ENCODE measurements around the gene CACNA2D4.
A peak's percentile ranks its signal among the peaks of the same experiment; 100 is the strongest.

Gene CACNA2D4

GRCh38 chr12:1791104-1791841 is 127.2 kb downstream of the CACNA2D4 start:
- Mint-ChIP-seq H3K27ac (peak overlapping the region; percentile 47), H3K4me1 (ENCODE audit: low read depth) (peaks cover 30% of the 10 kb centered on the region), H3K36me3 (ENCODE audit: low read depth) (peaks cover 2% of the 10 kb centered on the region), H3K27me3 (ENCODE audit: low read depth) (no peaks in the 10 kb centered on the region), H3K9me3 (no peaks in the 10 kb centered on the region), H3K4me3 (peak overlapping the region; percentile 3)
- DNase-seq (ENCODE audit: low spot score), result peak; percentile 51

GRCh38 chr12:1790444-1790843 is 128.0 kb downstream of the CACNA2D4 start:
- Mint-ChIP-seq H3K36me3 (ENCODE audit: low read depth) (peaks cover 7% of the 10 kb centered on the region), H3K27ac (no peak overlapping the region), H3K4me3 (no peak overlapping the region), H3K27me3 (ENCODE audit: low read depth) (no peaks in the 10 kb centered on the region), H3K9me3 (no peaks in the 10 kb centered on the region), H3K4me1 (ENCODE audit: low read depth) (peaks cover 24% of the 10 kb centered on the region)
- no peak for DNase-seq (ENCODE audit: low spot score)

GRCh38 chr12:1787714-1788113 is 130.7 kb downstream of the CACNA2D4 start:
- no peak overlapping the region for H3K27ac Mint-ChIP-seq

GRCh38 chr12:1782215-1782614 is 136.2 kb downstream of the CACNA2D4 start:
- Mint-ChIP-seq H3K4me1 (ENCODE audit: low read depth) (peaks cover 4% of the 10 kb centered on the region), H3K27ac (no peak overlapping the region)
- DNase-seq (ENCODE audit: low spot score), result no peak

More at GRCh38 chr12:1787714-1788113, 130.7 kb downstream of the CACNA2D4 start:
- Mint-ChIP-seq H3K36me3 (ENCODE audit: low read depth) (peaks cover 17% of the 10 kb centered on the region), H3K27me3 (ENCODE audit: low read depth) (no peaks in the 10 kb centered on the region), H3K9me3 (no peaks in the 10 kb centered on the region), H3K4me1 (ENCODE audit: low read depth) (peaks cover 24% of the 10 kb centered on the region), H3K4me3 (no peak overlapping the region)
- no peak for DNase-seq (ENCODE audit: low spot score)

GRCh38 chr12:1781772-1782171 is 136.7 kb downstream of the CACNA2D4 start:
- Mint-ChIP-seq H3K9me3 (no peaks in the 10 kb centered on the region), H3K27me3 (ENCODE audit: low read depth) (no peaks in the 10 kb centered on the region), H3K4me1 (ENCODE audit: low read depth) (peaks cover 4% of the 10 kb centered on the region), H3K4me3 (no peak overlapping the region), H3K27ac (no peak overlapping the region), H3K36me3 (ENCODE audit: low read depth) (peaks cover 34% of the 10 kb centered on the region)
- no peak for DNase-seq (ENCODE audit: low spot score)

More at GRCh38 chr12:1782215-1782614, 136.2 kb downstream of the CACNA2D4 start:
- Mint-ChIP-seq H3K4me3 (no peak overlapping the region), H3K27me3 (ENCODE audit: low read depth) (no peaks in the 10 kb centered on the region), H3K9me3 (no peaks in the 10 kb centered on the region), H3K36me3 (ENCODE audit: low read depth) (peaks cover 34% of the 10 kb centered on the region)

GRCh38 chr12:1779783-1780182 is 138.7 kb downstream of the CACNA2D4 start:
- H3K27ac Mint-ChIP-seq, result no peak overlapping the region
- peaks cover 9% of the 10 kb centered on the region for H3K4me1 Mint-ChIP-seq (ENCODE audit: low read depth)
- no peak for DNase-seq (ENCODE audit: low spot score)
- no peaks in the 10 kb centered on the region for H3K9me3 Mint-ChIP-seq
- H3K27me3 Mint-ChIP-seq (ENCODE audit: low read depth), result no peaks in the 10 kb centered on the region
- no peak overlapping the region for H3K4me3 Mint-ChIP-seq
- peaks cover 28% of the 10 kb centered on the region for H3K36me3 Mint-ChIP-seq (ENCODE audit: low read depth)

GRCh38 chr12:1778911-1779310 is 139.5 kb downstream of the CACNA2D4 start:
- Mint-ChIP-seq H3K9me3 (no peaks in the 10 kb centered on the region), H3K27ac (no peak overlapping the region), H3K4me3 (no peak overlapping the region), H3K27me3 (ENCODE audit: low read depth) (no peaks in the 10 kb centered on the region), H3K36me3 (ENCODE audit: low read depth) (peaks cover 31% of the 10 kb centered on the region), H3K4me1 (ENCODE audit: low read depth) (peaks cover 9% of the 10 kb centered on the region)
- DNase-seq (ENCODE audit: low spot score), result no peak

- no peaks in the 10 kb centered on the region for H3K9me3 Mint-ChIP-seq
- no peak for DNase-seq (ENCODE audit: low spot score)
- H3K36me3 Mint-ChIP-seq (ENCODE audit: low read depth), result peaks cover 32% of the 10 kb centered on the region
- H3K27me3 Mint-ChIP-seq (ENCODE audit: low read depth), result no peaks in the 10 kb centered on the region
- H3K27ac Mint-ChIP-seq, result no peak overlapping the region
- H3K4me1 Mint-ChIP-seq (ENCODE audit: low read depth), result peaks cover 9% of the 10 kb centered on the region
- H3K4me3 Mint-ChIP-seq, result no peak overlapping the region
These were observed 140.7 kb downstream of the CACNA2D4 start for GRCh38 chr12:1777798-1778197.

- H3K27me3 Mint-ChIP-seq (ENCODE audit: low read depth), result no peaks in the 10 kb centered on the region
- H3K9me3 Mint-ChIP-seq, result no peaks in the 10 kb centered on the region
- peaks cover 9% of the 10 kb centered on the region for H3K4me1 Mint-ChIP-seq (ENCODE audit: low read depth)
- H3K4me3 Mint-ChIP-seq, result no peak overlapping the region
- H3K36me3 Mint-ChIP-seq (ENCODE audit: low read depth), result peaks cover 32% of the 10 kb centered on the region
- no peak for DNase-seq (ENCODE audit: low spot score)
- no peak overlapping the region for H3K27ac Mint-ChIP-seq
These were observed 142.1 kb downstream of the CACNA2D4 start for GRCh38 chr12:1776170-1776921.

- H3K4me3 Mint-ChIP-seq, result no peak overlapping the region
- no peak for DNase-seq (ENCODE audit: low spot score)
- H3K4me1 Mint-ChIP-seq (ENCODE audit: low read depth), result peaks cover 5% of the 10 kb centered on the region
- H3K9me3 Mint-ChIP-seq, result no peaks in the 10 kb centered on the region
- no peak overlapping the region for H3K27ac Mint-ChIP-seq
- no peaks in the 10 kb centered on the region for H3K27me3 Mint-ChIP-seq (ENCODE audit: low read depth)
- H3K36me3 Mint-ChIP-seq (ENCODE audit: low read depth), result peaks cover 26% of the 10 kb centered on the region
These were observed 144.4 kb downstream of the CACNA2D4 start for GRCh38 chr12:1773937-1774655.

- Mint-ChIP-seq H3K36me3 (ENCODE audit: low read depth) (peaks cover 10% of the 10 kb centered on the region), H3K9me3 (no peaks in the 10 kb centered on the region), H3K4me3 (no peak overlapping the region), H3K27me3 (ENCODE audit: low read depth) (no peaks in the 10 kb centered on the region), H3K4me1 (ENCODE audit: low read depth) (peaks cover 4% of the 10 kb centered on the region), H3K27ac (no peak overlapping the region)
- DNase-seq (ENCODE audit: low spot score), result no peak
These were observed 148.5 kb downstream of the CACNA2D4 start for GRCh38 chr12:1769809-1770494.

- H3K4me3 Mint-ChIP-seq, result no peak overlapping the region
- H3K36me3 Mint-ChIP-seq (ENCODE audit: low read depth), result peaks cover 3% of the 10 kb centered on the region
- H3K4me1 Mint-ChIP-seq (ENCODE audit: low read depth), result peaks cover 4% of the 10 kb centered on the region
- DNase-seq (ENCODE audit: low spot score), result no peak
- no peaks in the 10 kb centered on the region for H3K9me3 Mint-ChIP-seq
- no peaks in the 10 kb centered on the region for H3K27me3 Mint-ChIP-seq (ENCODE audit: low read depth)
- H3K27ac Mint-ChIP-seq, result no peak overlapping the region
These were observed 149.8 kb downstream of the CACNA2D4 start for GRCh38 chr12:1768615-1769014.

GRCh38 chr12:1767407-1768090 is 150.9 kb downstream of the CACNA2D4 start:
- DNase-seq (ENCODE audit: low spot score), result no peak
- no peaks in the 10 kb centered on the region for H3K27me3 Mint-ChIP-seq (ENCODE audit: low read depth)
- no peak overlapping the region for H3K27ac Mint-ChIP-seq
- peaks cover 4% of the 10 kb centered on the region for H3K4me1 Mint-ChIP-seq (ENCODE audit: low read depth)
- H3K36me3 Mint-ChIP-seq (ENCODE audit: low read depth), result peaks cover 1% of the 10 kb centered on the region
- H3K9me3 Mint-ChIP-seq, result no peaks in the 10 kb centered on the region
- no peak overlapping the region for H3K4me3 Mint-ChIP-seq

Measured in T-helper 2 cell treated with Interferon-gamma antibody and Interleukin-4, amounts not matched to agents 5 μg/mL and 100 μg/mL, for 36 hours (primary cell).